Measurements from ENCODE around the gene DPYSL5. TPM values are rescaled to one million over a fixed set of nuclear protein-coding genes. Genes with fewer than 3 reads are reported as not detected.

DPYSL5 gene
- total and polyA plus RNA-seq, 2 donors (not counting 1 experiment from before 2014, with no cell fraction given): not detected

- peaks cover 17% of the 10 kb centered on the region for H3K27me3 ChIP-seq (ENCODE audit: control insufficient read depth, insufficient read depth, low read length)
- no peaks in the 10 kb centered on the region for H3K36me3 ChIP-seq (ENCODE audit: control insufficient read depth, insufficient read depth, low read length)
- TF ChIP-seq EZH2 (IDR thresholded peaks at IDR 0.05; ENCODE audit: low read length, missing control alignments) (no peak), CTCF (conservative IDR thresholded peaks at IDR 0.05 in 1 of 2, IDR thresholded peaks at IDR 0.05 in 1 of 2; ENCODE audit: low read depth in 1 of 2, low read length in 2 of 2) (no peak)
Measured at GRCh38 chr2:26950246-26950645, 102.3 kb downstream of the DPYSL5 start.

GRCh38 chr2:26951236-26951635, 103.3 kb downstream of the DPYSL5 start:
- Histone ChIP-seq H3K9me3 (ENCODE audit: control insufficient read depth, insufficient read depth, low read depth, low read length) (no peaks in the 10 kb centered on the region), H2AFZ (ENCODE audit: low read length) (no peak overlapping the region), H3K9ac (ENCODE audit: insufficient read depth, low read length) (no peak overlapping the region), H3K79me2 (ENCODE audit: control insufficient read depth, insufficient read depth, low read length) (no peaks in the 10 kb centered on the region), H3K4me1 (ENCODE audit: control insufficient read depth, extremely low read depth, insufficient read depth, low read length) (no peaks in the 10 kb centered on the region), H3K27ac (ENCODE audit: insufficient read depth, low read length) (no peak overlapping the region), H4K20me1 (ENCODE audit: control insufficient read depth, extremely low read depth, insufficient read depth, low read length) (no peaks in the 10 kb centered on the region), H3K4me2 (ENCODE audit: extremely low read depth, insufficient read depth, low read length) (no peak overlapping the region), H3K27me3 (ENCODE audit: control insufficient read depth, insufficient read depth, low read length) (peaks cover 14% of the 10 kb centered on the region), H3K4me3 (replicated peaks in 1 of 4; ENCODE audit: control extremely low read depth in 1 of 4, insufficient read depth in 1 of 4, low read depth in 3 of 4, low read length in 4 of 4) (no peak overlapping the region), H3K36me3 (ENCODE audit: control insufficient read depth, insufficient read depth, low read length) (no peaks in the 10 kb centered on the region)
- no peak for TF ChIP-seq CTCF (conservative IDR thresholded peaks at IDR 0.05 in 1 of 2, IDR thresholded peaks at IDR 0.05 in 1 of 2; ENCODE audit: low read depth in 1 of 2, low read length in 2 of 2)
- TF ChIP-seq EZH2 (IDR thresholded peaks at IDR 0.05; ENCODE audit: low read length, missing control alignments): no peak
- no peak for DNase-seq (ENCODE audit: low read depth in 2 of 2)

More at GRCh38 chr2:26950246-26950645, 102.3 kb downstream of the DPYSL5 start:
- H2AFZ ChIP-seq (ENCODE audit: low read length): no peak overlapping the region
- no peaks in the 10 kb centered on the region for H4K20me1 ChIP-seq (ENCODE audit: control insufficient read depth, extremely low read depth, insufficient read depth, low read length)
- H3K4me3 ChIP-seq (replicated peaks in 1 of 4; ENCODE audit: control extremely low read depth in 1 of 4, insufficient read depth in 1 of 4, low read depth in 3 of 4, low read length in 4 of 4): no peak overlapping the region
- no peak overlapping the region for H3K27ac ChIP-seq (ENCODE audit: insufficient read depth, low read length)
- no peaks in the 10 kb centered on the region for H3K9me3 ChIP-seq (ENCODE audit: control insufficient read depth, insufficient read depth, low read depth, low read length)
- DNase-seq (ENCODE audit: low read depth in 2 of 2): no peak
- no peaks in the 10 kb centered on the region for H3K79me2 ChIP-seq (ENCODE audit: control insufficient read depth, insufficient read depth, low read length)
- no peak overlapping the region for H3K4me2 ChIP-seq (ENCODE audit: extremely low read depth, insufficient read depth, low read length)
- H3K4me1 ChIP-seq (ENCODE audit: control insufficient read depth, extremely low read depth, insufficient read depth, low read length): no peaks in the 10 kb centered on the region
- no peak overlapping the region for H3K9ac ChIP-seq (ENCODE audit: insufficient read depth, low read length)

- Histone ChIP-seq H3K9ac (ENCODE audit: insufficient read depth, low read length) (no peak overlapping the region), H3K4me1 (ENCODE audit: control insufficient read depth, extremely low read depth, insufficient read depth, low read length) (no peaks in the 10 kb centered on the region), H3K9me3 (ENCODE audit: control insufficient read depth, insufficient read depth, low read depth, low read length) (no peaks in the 10 kb centered on the region), H3K4me3 (replicated peaks in 1 of 4; ENCODE audit: control extremely low read depth in 1 of 4, insufficient read depth in 1 of 4, low read depth in 3 of 4, low read length in 4 of 4) (no peak overlapping the region), H3K36me3 (ENCODE audit: control insufficient read depth, insufficient read depth, low read length) (no peaks in the 10 kb centered on the region), H3K27me3 (ENCODE audit: control insufficient read depth, insufficient read depth, low read length) (peaks cover 19% of the 10 kb centered on the region), H3K27ac (ENCODE audit: insufficient read depth, low read length) (no peak overlapping the region), H3K79me2 (ENCODE audit: control insufficient read depth, insufficient read depth, low read length) (no peaks in the 10 kb centered on the region), H3K4me2 (ENCODE audit: extremely low read depth, insufficient read depth, low read length) (no peak overlapping the region), H2AFZ (ENCODE audit: low read length) (no peak overlapping the region), H4K20me1 (ENCODE audit: control insufficient read depth, extremely low read depth, insufficient read depth, low read length) (no peaks in the 10 kb centered on the region)
- DNase-seq (ENCODE audit: low read depth in 2 of 2): no peak
- TF ChIP-seq EZH2 (IDR thresholded peaks at IDR 0.05; ENCODE audit: low read length, missing control alignments) (no peak), CTCF (conservative IDR thresholded peaks at IDR 0.05 in 1 of 2, IDR thresholded peaks at IDR 0.05 in 1 of 2; ENCODE audit: low read depth in 1 of 2, low read length in 2 of 2) (no peak)
Measured at GRCh38 chr2:26952374-26952773, 104.4 kb downstream of the DPYSL5 start.
